SK-N-SH (cell line): Measurements from ENCODE around the gene DLX1. TPM values are rescaled to one million over a fixed set of nuclear protein-coding genes. Genes with fewer than 3 reads are reported as not detected.

ENCODE experiments used
- CTCF ChIA-PET: fragments of 300-600, 350-600 bp; formaldehyde crosslinking; extraction: SDS; loops from one replicate; lab custom pipeline; 2021; lab: Yijun Ruan, JAX
- POLR2A ChIA-PET: fragments of 350-600 bp; sonication (Branson Sonifier 250); formaldehyde crosslinking; extraction: SDS; loops from one replicate; lab custom pipeline; 2020; ENCODE audit warnings: antibody characterized with exemption, inconsistent platforms; lab: Yijun Ruan, JAX
- DNase-seq: peaks from one replicate; pipeline ENCODE4 v3.0.0; 2012
- H2AFZ ChIP-seq: fragments of 200-600 bp; sonication (generic); 2 replicates; pipeline ENCODE4 v1.8.1; 2016; ENCODE audit warnings: antibody characterized with exemption, mild to moderate bottlenecking, low read depth
- H3F3A ChIP-seq: fragments of 200-600 bp; sonication (generic); replicated peaks from 2 replicates; pipeline ENCODE3; 2016; ENCODE audit warnings: antibody characterized with exemption, mild to moderate bottlenecking; ENCODE audit not compliant: insufficient read depth
- H3K27ac ChIP-seq, 2 experiments: fragments of 200-500 bp in 1 of 2; fragments of 200-600 bp in 1 of 2; sonication (Bioruptor generic) in 1 of 2; sonication (generic), shearing (Covaris generic) in 1 of 2; 2 replicates each; pipeline versions ENCODE4 v1.5.1 to v1.6.1; 2014 to 2016; ENCODE audit warnings: low read depth in 2 of 2, inconsistent platforms in 1 of 2, low read length in 1 of 2, mild to moderate bottlenecking in 1 of 2, mixed read lengths in 1 of 2
- H3K27me3 ChIP-seq: fragments of 200-600 bp; sonication (generic), shearing (Covaris generic); 2 replicates; pipeline ENCODE4 v1.6.1; 2016; ENCODE audit warnings: mixed run types; ENCODE audit not compliant: insufficient read depth
- H3K36me3 ChIP-seq, 2 experiments: fragments of 200-500 bp in 1 of 2; fragments of 200-600 bp in 1 of 2; sonication (Bioruptor generic) in 1 of 2; sonication (generic) in 1 of 2; replicated peaks in 1 of 2; 2 replicates each; pipeline versions ENCODE3 to v1.5.1; 2014 to 2016; ENCODE audit warnings: low read length in 1 of 2, mild to moderate bottlenecking in 1 of 2; ENCODE audit not compliant: insufficient read depth in 2 of 2, control insufficient read depth in 1 of 2
- H3K4me1 ChIP-seq, 2 experiments: fragments of 200-500 bp in 1 of 2; fragments of 200-600 bp in 1 of 2; sonication (Bioruptor generic) in 1 of 2; sonication (generic), shearing (Covaris generic) in 1 of 2; 2 replicates each; pipeline versions ENCODE4 v1.5.1 to v1.6.1; 2014 to 2016; ENCODE audit warnings: low read depth in 1 of 2, low read length in 1 of 2, mixed run types in 1 of 2; ENCODE audit not compliant: insufficient read depth in 2 of 2, control insufficient read depth in 1 of 2
- H3K4me2 ChIP-seq: fragments of 200-600 bp; sonication (generic), shearing (Covaris generic); 2 replicates; pipeline ENCODE4 v1.6.1; 2017; ENCODE audit warnings: mixed run types
- H3K4me3 ChIP-seq, 2 experiments: fragments of 200-500 bp in 1 of 2; fragments of 200-600 bp in 1 of 2; sonication (Bioruptor generic) in 1 of 2; sonication (generic), shearing (Covaris generic) in 1 of 2; 2 replicates each; pipeline versions ENCODE4 v1.5.1 to v1.8.1; 2014 to 2016; ENCODE audit warnings: low read depth in 2 of 2, inconsistent platforms in 1 of 2, low read length in 1 of 2, mild to moderate bottlenecking in 1 of 2, mixed read lengths in 1 of 2, moderate library complexity in 1 of 2
- H3K79me2 ChIP-seq: fragments of 200-600 bp; sonication (generic); 2 replicates; pipeline ENCODE4 v1.8.1; 2017; ENCODE audit warnings: mild to moderate bottlenecking; ENCODE audit not compliant: insufficient read depth
- H3K9ac ChIP-seq: fragments of 200-600 bp; sonication (generic); 2 replicates; pipeline ENCODE4 v1.6.1; 2017; ENCODE audit warnings: mixed run types
- H3K9me2 ChIP-seq: fragments of 200-600 bp; sonication (generic); 2 replicates; pipeline ENCODE4 v1.6.1; 2017; ENCODE audit warnings: mixed run types
- H3K9me3 ChIP-seq: fragments of 200-600 bp; sonication (generic); 2 replicates; pipeline ENCODE4 v1.6.1; 2017; ENCODE audit warnings: mixed run types, mild to moderate bottlenecking, moderate library complexity
- H4K20me1 ChIP-seq: fragments of 200-600 bp; sonication (generic); 2 replicates; pipeline ENCODE4 v1.6.1; 2017; ENCODE audit warnings: mild to moderate bottlenecking, mixed run types; ENCODE audit not compliant: insufficient read depth
- ELF1 ChIP-seq: IDR thresholded peaks from 2 replicates; pipeline ENCODE4 v1.4.0; 2012
- EP300 ChIP-seq, 2 experiments: IDR thresholded peaks; 2 replicates each; pipeline versions ENCODE4 v1.4.0 to v1.6.1; 2012; ENCODE audit warnings: borderline replicate concordance in 1 of 2, low read depth in 1 of 2, low read length in 1 of 2
- EZH2phosphoT487 ChIP-seq: fragments of 200-600 bp; sonication (generic); IDR thresholded peaks from 2 replicates; pipeline ENCODE4 v1.6.1; 2017; ENCODE audit warnings: low read depth, mixed run types, mild to moderate bottlenecking, antibody characterized with exemption, moderate library complexity, borderline replicate concordance
- FOSL2 ChIP-seq: IDR thresholded peaks from 2 replicates; pipeline ENCODE4 v1.4.0; 2012; ENCODE audit warnings: low read depth, mild to moderate bottlenecking, moderate library complexity, borderline replicate concordance
- NRF1 ChIP-seq: IDR thresholded peaks from 2 replicates; pipeline ENCODE4 v1.6.1; 2012; ENCODE audit warnings: low read depth, mild to moderate bottlenecking, low read length
- RFX5 ChIP-seq: IDR thresholded peaks from 2 replicates; pipeline ENCODE4 v1.6.1; 2012; ENCODE audit warnings: mild to moderate bottlenecking, improper control_type of control experiment, low read length
- SIN3A ChIP-seq: IDR thresholded peaks from 2 replicates; pipeline ENCODE4 v1.6.1; 2012; ENCODE audit warnings: low read depth, mild to moderate bottlenecking, low read length, moderate library complexity, borderline replicate concordance
- SMC3 ChIP-seq: IDR thresholded peaks from 2 replicates; pipeline ENCODE4 v1.6.1; 2012; ENCODE audit warnings: low read depth, low read length, improper control_type of control experiment
- YY1 ChIP-seq: IDR thresholded peaks from 2 replicates; pipeline ENCODE4 v1.4.0; 2012; ENCODE audit warnings: low read depth, mild to moderate bottlenecking
- WGBS: methylation state at CpG from one replicate; pipeline ENCODE4 v1.1.6; 2017; ENCODE audit warnings: low lambda C conversion rate; 5-methylcytosine and 5-hydroxymethylcytosine counted together
- polyA plus RNA-seq, 3 experiments: library from polyadenylated mRNA; depleted of rRNA; stranded (reverse); fragments of >200 nt; gene quantifications; 2 replicates each; pipeline ENCODE4 v1.2.3, GENCODE V29; 2012
- TF ChIP-seq, protein P1 (sequence below): fragments of 200-600 bp; sonication (generic); IDR thresholded peaks from 2 replicates; pipeline ENCODE4 v1.6.1; 2017; ENCODE audit warnings: antibody characterized with exemption, mild to moderate bottlenecking, moderate library complexity
- TF ChIP-seq, protein P2 (sequence below): IDR thresholded peaks from 2 replicates; pipeline ENCODE4 v1.4.0; 2012; ENCODE audit warnings: low read depth

Gene DLX1
- polyA plus RNA-seq, 1 of the 3 experiments (the other 2 are of a cell fraction) = 0.07 TPM

DNA sequence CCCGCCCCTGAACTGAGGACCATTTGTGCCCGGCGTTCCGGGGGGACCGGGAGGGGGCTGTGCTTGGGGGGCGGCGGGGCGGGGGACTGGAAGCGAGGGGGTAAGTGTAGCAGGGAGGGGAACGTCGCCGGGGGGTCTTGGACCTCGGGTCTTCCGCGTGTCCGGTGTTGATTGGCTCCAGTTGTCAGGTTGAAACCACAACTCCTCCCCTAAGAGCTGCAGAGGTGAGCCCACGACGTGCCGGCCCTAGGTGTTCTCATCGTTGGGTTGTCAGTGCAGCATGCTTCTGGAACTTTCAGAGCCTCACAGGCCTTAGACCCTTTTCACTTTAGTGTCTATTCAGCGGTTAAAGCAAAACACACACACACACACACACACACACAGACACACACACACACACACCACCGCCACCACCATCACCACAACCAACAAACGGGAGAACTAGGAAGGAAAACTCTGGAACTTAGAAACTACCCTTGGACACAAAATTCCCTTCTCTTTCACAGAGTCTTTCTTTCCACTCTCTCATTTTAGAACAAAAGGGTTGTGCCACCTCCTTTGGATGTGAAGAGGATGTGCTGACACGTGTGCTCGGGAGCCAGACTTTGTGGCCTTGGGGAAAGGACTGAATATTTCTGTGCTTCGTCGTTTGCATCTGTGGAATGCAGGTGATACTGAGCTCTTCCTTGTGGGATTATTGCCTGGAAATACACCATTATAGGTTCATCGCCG is 24.1 kb downstream of the DLX1 start:
- no peak overlapping the region for H3K4me3 ChIP-seq
- no peak overlapping the region for H3K9ac ChIP-seq
- no peak overlapping the region for H2AFZ ChIP-seq
- no peak overlapping the region for H3K27ac ChIP-seq
- CTCF ChIA-PET = interaction anchor here (1.1 to 8.7 kb wide), 3 partner anchors 298 to 510 kb away, joined by 3 to 96 read pairs (median 6); no protein-coding TSS in a partner anchor
- H3K4me2 ChIP-seq = no peak overlapping the region
- H4K20me1 ChIP-seq = no peaks in the 10 kb centered on the region
- H3F3A ChIP-seq = no peaks in the 10 kb centered on the region
- H3K27me3 ChIP-seq = no peaks in the 10 kb centered on the region
- H3K4me1 ChIP-seq = peaks cover 0 to 9% of the 10 kb centered on the region in 2 experiments; a peak in 1 of 4 replicates
- DNase-seq = no peak
- WGBS = 88% methylated on average over 26 of the region's 29 CpGs
- POLR2A ChIA-PET = no interaction called here
- no peaks in the 10 kb centered on the region for H3K36me3 ChIP-seq
- H3K9me3 ChIP-seq = no peaks in the 10 kb centered on the region
- TF ChIP-seq FOSL2 = no peak
- TF ChIP-seq SMC3 = no peak
- TF ChIP-seq NRF1 = no peak
- TF ChIP-seq, protein P1, sequence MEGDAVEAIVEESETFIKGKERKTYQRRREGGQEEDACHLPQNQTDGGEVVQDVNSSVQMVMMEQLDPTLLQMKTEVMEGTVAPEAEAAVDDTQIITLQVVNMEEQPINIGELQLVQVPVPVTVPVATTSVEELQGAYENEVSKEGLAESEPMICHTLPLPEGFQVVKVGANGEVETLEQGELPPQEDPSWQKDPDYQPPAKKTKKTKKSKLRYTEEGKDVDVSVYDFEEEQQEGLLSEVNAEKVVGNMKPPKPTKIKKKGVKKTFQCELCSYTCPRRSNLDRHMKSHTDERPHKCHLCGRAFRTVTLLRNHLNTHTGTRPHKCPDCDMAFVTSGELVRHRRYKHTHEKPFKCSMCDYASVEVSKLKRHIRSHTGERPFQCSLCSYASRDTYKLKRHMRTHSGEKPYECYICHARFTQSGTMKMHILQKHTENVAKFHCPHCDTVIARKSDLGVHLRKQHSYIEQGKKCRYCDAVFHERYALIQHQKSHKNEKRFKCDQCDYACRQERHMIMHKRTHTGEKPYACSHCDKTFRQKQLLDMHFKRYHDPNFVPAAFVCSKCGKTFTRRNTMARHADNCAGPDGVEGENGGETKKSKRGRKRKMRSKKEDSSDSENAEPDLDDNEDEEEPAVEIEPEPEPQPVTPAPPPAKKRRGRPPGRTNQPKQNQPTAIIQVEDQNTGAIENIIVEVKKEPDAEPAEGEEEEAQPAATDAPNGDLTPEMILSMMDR = no peak
- TF ChIP-seq EZH2phosphoT487 = no peak
- no peaks in the 10 kb centered on the region for H3K79me2 ChIP-seq
- no peaks in the 10 kb centered on the region for H3K9me2 ChIP-seq

DNA sequence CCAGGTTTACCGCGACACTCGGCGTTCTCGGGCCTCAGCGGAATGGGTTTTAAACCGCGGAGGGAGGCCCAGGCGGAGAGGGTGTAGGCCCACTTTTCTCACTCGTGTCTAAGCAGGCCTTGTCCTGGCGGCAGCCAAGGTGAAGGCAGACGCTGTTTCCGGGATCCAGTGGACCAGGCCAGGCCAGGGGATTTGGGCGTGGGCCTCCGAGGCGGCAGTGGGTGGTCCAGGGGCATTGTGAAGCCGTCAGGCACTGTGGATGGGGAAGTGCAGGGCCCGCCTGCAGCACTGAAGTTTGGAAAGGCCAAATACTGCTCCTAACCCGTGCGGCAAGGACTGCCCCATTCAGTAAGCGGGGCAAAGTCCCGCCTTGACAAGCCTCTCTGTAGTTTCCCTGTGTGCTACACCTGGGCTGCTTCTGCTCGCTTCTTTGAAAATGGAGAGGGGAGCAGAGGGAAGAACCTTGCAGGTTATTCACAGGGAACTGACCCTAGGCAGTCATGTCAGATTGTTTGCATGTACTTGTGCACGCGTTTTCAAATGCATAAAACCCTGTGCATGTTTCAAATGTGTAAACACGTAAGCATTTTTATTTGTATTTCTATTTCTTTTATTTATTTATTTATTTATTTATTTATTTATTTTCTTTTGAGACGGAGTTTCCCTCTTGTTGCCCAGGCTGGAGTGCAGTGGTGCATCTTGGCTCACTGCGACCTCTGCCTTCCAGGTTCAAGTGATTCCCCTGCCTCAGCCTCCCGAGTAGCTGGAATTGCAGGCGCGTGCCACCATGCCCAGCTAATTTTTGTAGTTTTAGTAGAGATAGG is 24.9 kb downstream of the DLX1 start:
- Histone ChIP-seq H3K4me3 (no peak overlapping the region), H3K27ac (no peak overlapping the region), H4K20me1 (no peaks in the 10 kb centered on the region), H3K27me3 (no peaks in the 10 kb centered on the region), H3K9me3 (no peaks in the 10 kb centered on the region), H3K36me3 (no peaks in the 10 kb centered on the region), H3K9me2 (no peaks in the 10 kb centered on the region), H3K4me2 (no peak overlapping the region), H2AFZ (no peak overlapping the region), H3K79me2 (no peaks in the 10 kb centered on the region), H3K4me1 (peaks cover 0 to 9% of the 10 kb centered on the region in 2 experiments; a peak in 1 of 4 replicates), H3F3A (no peaks in the 10 kb centered on the region), H3K9ac (no peak overlapping the region)
- ChIA-PET CTCF (interaction anchor here (1.1 kb wide), 1 partner anchor 299 kb away, joined by 3 read pairs; no protein-coding TSS in a partner anchor), POLR2A (no interaction called here)
- no peak for TF ChIP-seq EP300 (IDR thresholded peaks at IDR 0.05; ENCODE audit: borderline replicate concordance in 1 of 2, low read depth in 1 of 2, low read length in 1 of 2)
- TF ChIP-seq, protein P2, sequence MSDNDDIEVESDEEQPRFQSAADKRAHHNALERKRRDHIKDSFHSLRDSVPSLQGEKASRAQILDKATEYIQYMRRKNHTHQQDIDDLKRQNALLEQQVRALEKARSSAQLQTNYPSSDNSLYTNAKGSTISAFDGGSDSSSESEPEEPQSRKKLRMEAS = no peak
- TF ChIP-seq ELF1 = no peak
- TF ChIP-seq SIN3A = no peak
- TF ChIP-seq RFX5 = no peak
- no peak for TF ChIP-seq FOSL2
- no peak for TF ChIP-seq YY1
- 94% methylated on average over 27 of the region's 31 CpGs for WGBS
- no peak for DNase-seq
